NCI-H146 treated with DMSO at 0.1 percent for 48 hours (cell line): ENCODE measurements around the gene PDE1C.
A peak's percentile ranks its signal among the peaks of the same experiment; 100 is the strongest.

ENCODE experiments used
- DNase-seq: peaks from one replicate; lab custom pipeline; 2025; ENCODE audit not compliant: unreplicated experiment; lab: John Stamatoyannopoulos, UW

PDE1C gene

GRCh38 chr7:31785101-31785500, 285.1 kb downstream of the PDE1C start:
- no peak for DNase-seq

GRCh38 chr7:31783221-31783620, 287.0 kb downstream of the PDE1C start:
- DNase-seq, result no peak

GRCh38 chr7:31782411-31782991, 287.7 kb downstream of the PDE1C start:
- no peak for DNase-seq

- DNase-seq, result no peak
These were observed 291.9 kb downstream of the PDE1C start for GRCh38 chr7:31778296-31778695.

GRCh38 chr7:31776616-31777015, 293.6 kb downstream of the PDE1C start:
- no peak for DNase-seq

- DNase-seq, result no peak
These were observed 294.7 kb downstream of the PDE1C start for GRCh38 chr7:31775556-31775955.

GRCh38 chr7:31772211-31772610, 298.0 kb downstream of the PDE1C start:
- no peak for DNase-seq

- DNase-seq, result no peak
These were observed 302.4 kb downstream of the PDE1C start for GRCh38 chr7:31767686-31768358.

- DNase-seq, result no peak
These were observed 305.7 kb downstream of the PDE1C start for GRCh38 chr7:31764462-31764861.

- no peak for DNase-seq
These were observed 306.7 kb downstream of the PDE1C start for GRCh38 chr7:31763548-31763947.

GRCh38 chr7:31761646-31762045, 308.6 kb downstream of the PDE1C start:
- no peak for DNase-seq

GRCh38 chr7:31758755-31759154, 311.5 kb downstream of the PDE1C start:
- no peak for DNase-seq

GRCh38 chr7:31751726-31752125, 318.5 kb downstream of the PDE1C start:
- DNase-seq, result no peak

GRCh38 chr7:31748084-31748483, 322.1 kb downstream of the PDE1C start:
- DNase-seq, result no peak

GRCh38 chr7:31747553-31747952, 322.7 kb downstream of the PDE1C start:
- DNase-seq, result no peak

- peak; percentile 3 for DNase-seq
These were observed 325.8 kb downstream of the PDE1C start for GRCh38 chr7:31744294-31744874.

GRCh38 chr7:31741852-31742251, 328.4 kb downstream of the PDE1C start:
- DNase-seq, result no peak

GRCh38 chr7:31735991-31736982, 333.9 kb downstream of the PDE1C start:
- DNase-seq, result peak; percentile 4

GRCh38 chr7:31734456-31734855, 335.8 kb downstream of the PDE1C start:
- no peak for DNase-seq

- no peak for DNase-seq
These were observed 340.9 kb downstream of the PDE1C start for GRCh38 chr7:31729195-31729804.

- DNase-seq, result no peak
These were observed 345.5 kb downstream of the PDE1C start for GRCh38 chr7:31724696-31725095.
